ENCODE results near the gene MRPL43.

Gene MRPL43

GRCh38 chr10:100960251-100960650 is 27.0 kb downstream of the MRPL43 start:
- TF ChIP-seq REST (IDR thresholded peaks at IDR 0.05; ENCODE audit: insufficient replicate concordance, low read depth) = no peak
- no peak for TF ChIP-seq POLR2AphosphoS5 (IDR thresholded peaks at IDR 0.05; ENCODE audit: low read depth)
- TF ChIP-seq, protein P1, sequence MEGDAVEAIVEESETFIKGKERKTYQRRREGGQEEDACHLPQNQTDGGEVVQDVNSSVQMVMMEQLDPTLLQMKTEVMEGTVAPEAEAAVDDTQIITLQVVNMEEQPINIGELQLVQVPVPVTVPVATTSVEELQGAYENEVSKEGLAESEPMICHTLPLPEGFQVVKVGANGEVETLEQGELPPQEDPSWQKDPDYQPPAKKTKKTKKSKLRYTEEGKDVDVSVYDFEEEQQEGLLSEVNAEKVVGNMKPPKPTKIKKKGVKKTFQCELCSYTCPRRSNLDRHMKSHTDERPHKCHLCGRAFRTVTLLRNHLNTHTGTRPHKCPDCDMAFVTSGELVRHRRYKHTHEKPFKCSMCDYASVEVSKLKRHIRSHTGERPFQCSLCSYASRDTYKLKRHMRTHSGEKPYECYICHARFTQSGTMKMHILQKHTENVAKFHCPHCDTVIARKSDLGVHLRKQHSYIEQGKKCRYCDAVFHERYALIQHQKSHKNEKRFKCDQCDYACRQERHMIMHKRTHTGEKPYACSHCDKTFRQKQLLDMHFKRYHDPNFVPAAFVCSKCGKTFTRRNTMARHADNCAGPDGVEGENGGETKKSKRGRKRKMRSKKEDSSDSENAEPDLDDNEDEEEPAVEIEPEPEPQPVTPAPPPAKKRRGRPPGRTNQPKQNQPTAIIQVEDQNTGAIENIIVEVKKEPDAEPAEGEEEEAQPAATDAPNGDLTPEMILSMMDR (IDR thresholded peaks at IDR 0.05; ENCODE audit: insufficient read depth, low read length) = no peak
- no peak for TF ChIP-seq GABPA (IDR thresholded peaks at IDR 0.05; ENCODE audit: low read depth)
- no peak for TF ChIP-seq SPI1 (IDR thresholded peaks at IDR 0.05; ENCODE audit: borderline replicate concordance, low read depth)
- DNase-seq (ENCODE audit: low read depth in 1 of 2, low spot score in 1 of 2) = no peak
- H3K27ac ChIP-seq (replicated peaks) = no peak overlapping the region
- no peak overlapping the region for H3K4me3 ChIP-seq (replicated peaks; ENCODE audit: insufficient read depth, low read length)
- no peaks in the 10 kb centered on the region for H3K27me3 ChIP-seq (ENCODE audit: insufficient read depth, poor library complexity, severe bottlenecking)

DNA sequence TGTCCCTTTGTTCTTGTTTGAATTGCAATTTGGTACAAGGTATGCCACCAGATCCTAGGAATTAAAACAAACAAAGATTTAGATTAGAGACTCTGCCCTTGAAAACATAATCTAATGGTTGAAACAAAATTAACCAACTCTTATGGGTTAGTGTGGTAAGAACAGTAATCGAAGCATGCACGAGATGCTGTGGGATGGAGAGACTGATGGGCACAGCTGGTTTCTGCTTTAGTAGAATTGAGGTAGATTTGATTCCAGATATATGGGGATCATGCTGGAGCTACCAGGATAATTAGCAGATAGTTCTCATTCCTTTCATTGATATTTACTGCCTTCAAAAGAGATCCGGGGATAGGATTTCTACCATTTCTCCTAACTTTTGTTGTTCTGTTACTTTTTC is 38.4 kb downstream of the MRPL43 start:
- Histone ChIP-seq H3K27me3 (ENCODE audit: insufficient read depth, poor library complexity, severe bottlenecking) (no peaks in the 10 kb centered on the region), H3K4me3 (replicated peaks; ENCODE audit: insufficient read depth, low read length) (no peak overlapping the region), H3K27ac (replicated peaks) (no peak overlapping the region)
- TF ChIP-seq SPI1 (IDR thresholded peaks at IDR 0.05; ENCODE audit: borderline replicate concordance, low read depth) (no peak), POLR2AphosphoS5 (IDR thresholded peaks at IDR 0.05; ENCODE audit: low read depth) (no peak)
- TF ChIP-seq, protein P1 (IDR thresholded peaks at IDR 0.05; ENCODE audit: insufficient read depth, low read length) = no peak
- no peak for DNase-seq (ENCODE audit: low read depth in 1 of 2, low spot score in 1 of 2)

DNA sequence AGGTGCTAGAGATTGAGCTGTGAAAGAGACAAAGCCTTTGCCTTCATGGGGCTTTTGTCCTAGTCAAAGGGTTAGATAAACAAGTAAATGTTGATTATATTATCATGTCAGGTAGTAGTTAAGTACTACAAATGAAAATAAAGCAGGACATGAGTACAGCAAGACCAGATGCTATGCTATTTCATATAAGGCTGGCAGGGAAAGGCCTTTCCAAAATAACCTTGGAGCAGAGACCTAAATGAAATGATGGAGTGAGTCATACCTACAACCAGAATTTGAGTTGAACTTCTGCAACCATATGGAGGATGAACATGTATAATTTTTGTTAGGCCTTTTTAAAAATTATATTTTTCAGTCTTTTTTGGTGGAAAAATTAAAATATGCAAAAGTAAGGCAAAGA is 41.5 kb downstream of the MRPL43 start:
- no peak for DNase-seq (ENCODE audit: low read depth in 1 of 2, low spot score in 1 of 2)
- H3K27ac ChIP-seq (replicated peaks) = no peak overlapping the region
- TF ChIP-seq GABPA (IDR thresholded peaks at IDR 0.05; ENCODE audit: low read depth) = no peak
- TF ChIP-seq, protein P1 (IDR thresholded peaks at IDR 0.05; ENCODE audit: insufficient read depth, low read length) = no peak
- no peak for TF ChIP-seq SPI1 (IDR thresholded peaks at IDR 0.05; ENCODE audit: borderline replicate concordance, low read depth)
- no peak for TF ChIP-seq REST (IDR thresholded peaks at IDR 0.05; ENCODE audit: insufficient replicate concordance, low read depth)
- TF ChIP-seq POLR2AphosphoS5 (IDR thresholded peaks at IDR 0.05; ENCODE audit: low read depth) = no peak
- H3K4me3 ChIP-seq (replicated peaks; ENCODE audit: insufficient read depth, low read length) = no peak overlapping the region
- H3K27me3 ChIP-seq (ENCODE audit: insufficient read depth, poor library complexity, severe bottlenecking) = no peaks in the 10 kb centered on the region

DNA sequence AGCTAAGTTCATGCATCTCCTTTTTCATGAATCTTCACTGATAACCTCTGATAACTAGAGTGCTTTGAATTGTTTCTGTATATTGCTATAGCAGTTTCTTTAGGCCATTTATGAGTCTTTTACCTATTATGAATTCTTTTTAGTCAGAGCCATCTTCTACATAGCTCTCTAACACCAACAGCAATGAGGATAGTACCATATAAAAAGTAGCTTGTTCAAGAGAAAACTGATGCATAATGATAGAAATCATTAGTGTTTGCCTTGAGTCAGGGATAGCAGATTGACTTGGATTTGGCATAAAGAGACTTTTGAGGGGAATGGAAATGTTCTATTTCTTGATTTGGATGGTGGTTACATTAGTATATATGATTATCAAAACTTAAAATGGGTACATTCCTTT is 43.8 kb downstream of the MRPL43 start:
- Histone ChIP-seq H3K4me3 (replicated peaks; ENCODE audit: insufficient read depth, low read length) (no peak overlapping the region), H3K27ac (replicated peaks) (no peak overlapping the region), H3K27me3 (ENCODE audit: insufficient read depth, poor library complexity, severe bottlenecking) (no peaks in the 10 kb centered on the region)
- no peak for DNase-seq (ENCODE audit: low read depth in 1 of 2, low spot score in 1 of 2)
- TF ChIP-seq POLR2AphosphoS5 (IDR thresholded peaks at IDR 0.05; ENCODE audit: low read depth) (no peak), REST (IDR thresholded peaks at IDR 0.05; ENCODE audit: insufficient replicate concordance, low read depth) (no peak), SPI1 (IDR thresholded peaks at IDR 0.05; ENCODE audit: borderline replicate concordance, low read depth) (no peak), GABPA (IDR thresholded peaks at IDR 0.05; ENCODE audit: low read depth) (no peak)
- TF ChIP-seq, protein P1 (IDR thresholded peaks at IDR 0.05; ENCODE audit: insufficient read depth, low read length) = no peak

Measured in HL-60 (cell line).